ENCODE results near the gene PFKM.

PFKM gene

GRCh38 chr12:48077111-48077510, 42.1 kb upstream of the PFKM start:
- TF ChIP-seq CTCF (IDR thresholded peaks at IDR 0.05; ENCODE audit: borderline replicate concordance, insufficient read depth, low read depth, low read length): no peak
- H3K4me3 ChIP-seq (ENCODE audit: low read depth, low read length): no peak overlapping the region

- H3K4me3 ChIP-seq (ENCODE audit: low read depth, low read length): no peak overlapping the region
- no peak for TF ChIP-seq CTCF (IDR thresholded peaks at IDR 0.05; ENCODE audit: borderline replicate concordance, insufficient read depth, low read depth, low read length)
Observed at GRCh38 chr12:48078901-48079300, 40.3 kb upstream of the PFKM start.

GRCh38 chr12:48080285-48080684, 38.9 kb upstream of the PFKM start:
- TF ChIP-seq CTCF (IDR thresholded peaks at IDR 0.05; ENCODE audit: borderline replicate concordance, insufficient read depth, low read depth, low read length): no peak

GRCh38 chr12:48080821-48081220, 38.3 kb upstream of the PFKM start:
- no peak overlapping the region for H3K4me3 ChIP-seq (ENCODE audit: low read depth, low read length)
- TF ChIP-seq CTCF (IDR thresholded peaks at IDR 0.05; ENCODE audit: borderline replicate concordance, insufficient read depth, low read depth, low read length): no peak

More at GRCh38 chr12:48080285-48080684, 38.9 kb upstream of the PFKM start:
- no peak overlapping the region for H3K4me3 ChIP-seq (ENCODE audit: low read depth, low read length)

- no peak for TF ChIP-seq CTCF (IDR thresholded peaks at IDR 0.05; ENCODE audit: borderline replicate concordance, insufficient read depth, low read depth, low read length)
- no peak overlapping the region for H3K4me3 ChIP-seq (ENCODE audit: low read depth, low read length)
Observed at GRCh38 chr12:48084066-48084465, 35.1 kb upstream of the PFKM start.

GRCh38 chr12:48084841-48085460, 34.2 kb upstream of the PFKM start:
- TF ChIP-seq CTCF (IDR thresholded peaks at IDR 0.05; ENCODE audit: borderline replicate concordance, insufficient read depth, low read depth, low read length): no peak
- no peak overlapping the region for H3K4me3 ChIP-seq (ENCODE audit: low read depth, low read length)

GRCh38 chr12:48086327-48086726, 32.8 kb upstream of the PFKM start:
- TF ChIP-seq CTCF (IDR thresholded peaks at IDR 0.05; ENCODE audit: borderline replicate concordance, insufficient read depth, low read depth, low read length): no peak
- H3K4me3 ChIP-seq (ENCODE audit: low read depth, low read length): no peak overlapping the region

Data from GM12875 (cell line).